NCI-H2171 (cell line): Measurements from ENCODE around the gene TMEM178B.
"Not testable (repeated sequence)": the region's sequence is repeated elsewhere in the genome, so short reads cannot be mapped to it uniquely, and the experiment has no call there.

Experiments
- DNase-seq: peaks from one replicate; lab custom pipeline; 2025; lab: John Stamatoyannopoulos, UW

Gene TMEM178B

GRCh38 chr7:141144921-141145629, 71.2 kb downstream of the TMEM178B start:
- DNase-seq, result no peak

DNA sequence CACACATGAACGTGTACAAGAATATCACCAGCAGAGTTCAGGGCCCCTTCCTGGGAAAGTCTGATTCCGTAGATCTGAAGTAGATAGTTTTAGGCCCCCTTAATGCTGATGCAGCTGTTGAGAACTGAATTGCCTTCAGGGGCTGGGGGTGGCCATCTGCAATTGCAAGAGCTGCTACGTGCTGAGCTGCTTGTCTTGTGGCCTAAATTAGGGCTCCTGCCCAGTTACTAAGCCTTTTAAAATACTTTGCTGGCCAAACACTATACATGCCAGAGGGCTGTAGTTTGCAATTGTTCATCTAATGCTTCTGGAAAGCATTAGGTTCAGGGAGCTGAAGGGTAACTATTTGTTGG, 71.7 kb downstream of the TMEM178B start:
- DNase-seq, result no peak

GRCh38 chr7:141147482-141147881, 73.6 kb downstream of the TMEM178B start:
- DNase-seq, result no peak

DNA sequence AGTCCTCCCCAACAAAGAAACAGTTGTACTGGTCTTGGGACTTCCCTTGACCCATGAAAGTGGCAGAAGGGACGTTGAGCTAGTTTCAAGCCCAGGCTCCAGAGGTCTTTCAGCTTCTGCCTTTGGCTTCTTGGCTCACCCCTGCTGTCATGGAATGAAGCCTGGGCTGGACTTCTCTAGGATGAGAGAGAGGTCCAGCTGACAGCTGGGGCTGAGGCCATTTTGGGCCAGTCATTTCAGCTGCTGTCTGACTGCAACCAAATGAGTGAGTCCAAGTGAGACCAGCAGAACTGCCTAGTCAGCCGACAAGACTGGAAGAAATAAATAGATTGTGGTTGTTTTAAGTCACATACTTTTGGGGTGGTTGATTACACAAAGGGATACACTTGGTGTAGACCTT, 76.6 kb downstream of the TMEM178B start:
- no peak for DNase-seq

- DNase-seq, result no peak
Observed at GRCh38 chr7:141151746-141152145, 77.9 kb downstream of the TMEM178B start.

DNA sequence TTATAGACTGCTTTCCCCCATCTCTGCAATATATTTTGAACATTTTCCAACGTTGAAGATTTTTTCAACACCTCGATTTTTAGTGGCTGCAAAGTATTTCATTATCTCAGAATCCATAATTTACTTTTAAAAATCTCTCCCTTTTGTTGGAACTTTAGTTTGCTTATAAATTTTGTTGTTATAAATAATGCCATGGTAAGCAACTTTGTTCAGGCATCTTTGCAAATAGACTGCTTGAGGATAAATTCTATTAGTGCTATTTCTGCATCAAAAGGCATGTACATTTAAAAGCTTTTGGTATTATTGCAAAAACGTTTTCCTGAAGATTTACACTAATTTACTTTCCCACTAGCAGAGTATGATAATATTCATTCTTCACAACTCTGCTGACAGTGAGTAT, 79.4 kb downstream of the TMEM178B start:
- DNase-seq, result no peak

GRCh38 chr7:141154131-141154732, 80.4 kb downstream of the TMEM178B start:
- no peak for DNase-seq

DNA sequence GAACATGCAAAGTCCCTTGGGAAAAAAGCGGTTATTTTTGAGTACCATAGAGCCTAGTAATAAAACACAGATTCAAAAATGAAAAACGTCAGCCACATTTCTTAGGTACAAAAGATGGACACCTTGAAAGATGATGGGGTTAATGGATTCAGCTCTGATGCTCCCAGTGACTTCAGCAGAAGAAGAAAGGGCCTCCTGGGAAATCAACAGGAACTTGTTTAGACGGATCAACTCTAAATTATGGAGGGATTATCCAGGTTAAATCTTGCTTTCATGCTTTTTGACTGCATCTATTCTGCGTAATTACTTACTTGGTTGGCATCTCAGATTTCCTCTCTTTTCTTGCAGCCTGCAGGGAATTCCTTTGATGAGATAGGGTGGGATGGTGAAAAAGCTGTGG, 82.5 kb downstream of the TMEM178B start:
- DNase-seq, result no peak

- no peak for DNase-seq
Observed at GRCh38 chr7:141157138-141157765, 83.4 kb downstream of the TMEM178B start.

GRCh38 chr7:141158561-141158960, 84.7 kb downstream of the TMEM178B start:
- no peak for DNase-seq

GRCh38 chr7:141160246-141160860, 86.5 kb downstream of the TMEM178B start:
- DNase-seq, result no peak

DNA sequence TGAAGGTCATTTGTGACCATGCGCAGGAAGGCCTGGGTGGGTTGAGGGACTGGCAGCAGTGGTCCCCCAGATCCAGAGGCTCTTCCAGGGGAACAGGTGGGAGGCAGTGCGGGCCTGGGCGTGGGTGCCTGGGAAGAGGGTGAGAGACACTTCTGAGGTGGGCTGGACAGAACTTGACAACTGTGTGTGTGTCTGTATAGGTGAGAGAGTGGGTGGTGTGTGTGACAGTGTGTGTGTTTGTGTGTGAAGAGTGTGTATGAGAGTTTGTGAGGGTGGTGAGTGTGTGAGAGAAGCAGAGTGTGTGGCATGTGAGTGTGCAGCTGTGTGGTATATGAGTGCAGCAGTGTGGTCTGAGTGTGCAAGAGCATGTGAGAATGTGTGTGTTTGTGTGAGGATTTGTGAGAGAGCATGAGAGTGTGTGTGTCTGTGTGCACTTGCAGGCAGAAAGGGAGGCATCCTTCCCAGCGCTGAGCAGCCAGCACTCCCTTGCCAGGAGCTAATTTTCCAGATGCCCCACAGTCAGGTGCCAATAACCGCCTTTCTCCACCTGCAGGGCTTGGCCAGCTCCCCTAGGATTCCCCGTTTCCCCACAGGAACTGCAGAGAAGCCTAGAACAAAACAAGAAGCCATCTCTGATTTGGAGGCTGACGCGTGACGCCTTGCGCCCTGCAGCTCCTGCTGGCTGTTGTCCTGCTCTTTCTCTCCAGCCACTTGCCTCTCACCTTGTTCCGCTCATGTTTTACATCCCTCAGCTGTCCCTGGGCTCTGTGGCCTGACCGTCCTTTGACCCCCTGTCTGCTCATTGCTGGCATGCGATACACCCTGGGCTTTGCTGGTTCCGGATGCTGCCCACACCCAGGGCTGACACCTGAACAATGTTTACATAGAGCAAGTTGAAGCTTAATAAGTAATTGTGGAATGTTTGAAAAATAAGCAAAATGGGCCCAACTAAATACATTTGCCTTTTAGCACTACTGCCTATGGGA, 88.0 kb downstream of the TMEM178B start:
- no peak for DNase-seq

DNA sequence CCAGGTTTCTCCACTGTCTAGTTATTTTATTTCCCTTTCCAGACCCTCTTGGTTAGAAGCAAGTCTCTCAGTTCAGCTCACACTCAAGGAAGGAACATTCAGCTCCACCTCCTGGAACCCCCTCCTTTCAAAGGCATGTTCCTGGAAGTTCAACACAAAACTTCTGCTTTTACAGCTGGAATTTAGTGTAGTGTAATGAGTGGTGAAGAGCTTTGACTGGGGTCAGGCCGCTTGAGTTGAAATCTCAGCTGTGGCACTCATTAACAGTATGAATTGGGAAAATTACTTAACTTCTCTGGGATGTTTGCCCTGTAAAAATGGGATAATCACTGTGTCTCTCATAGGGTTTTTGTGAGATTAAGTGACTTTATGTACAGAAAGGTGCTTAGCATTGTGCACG, 91.7 kb downstream of the TMEM178B start:
- DNase-seq, result no peak

GRCh38 chr7:141166926-141167325, 93.1 kb downstream of the TMEM178B start:
- DNase-seq, result no peak

DNA sequence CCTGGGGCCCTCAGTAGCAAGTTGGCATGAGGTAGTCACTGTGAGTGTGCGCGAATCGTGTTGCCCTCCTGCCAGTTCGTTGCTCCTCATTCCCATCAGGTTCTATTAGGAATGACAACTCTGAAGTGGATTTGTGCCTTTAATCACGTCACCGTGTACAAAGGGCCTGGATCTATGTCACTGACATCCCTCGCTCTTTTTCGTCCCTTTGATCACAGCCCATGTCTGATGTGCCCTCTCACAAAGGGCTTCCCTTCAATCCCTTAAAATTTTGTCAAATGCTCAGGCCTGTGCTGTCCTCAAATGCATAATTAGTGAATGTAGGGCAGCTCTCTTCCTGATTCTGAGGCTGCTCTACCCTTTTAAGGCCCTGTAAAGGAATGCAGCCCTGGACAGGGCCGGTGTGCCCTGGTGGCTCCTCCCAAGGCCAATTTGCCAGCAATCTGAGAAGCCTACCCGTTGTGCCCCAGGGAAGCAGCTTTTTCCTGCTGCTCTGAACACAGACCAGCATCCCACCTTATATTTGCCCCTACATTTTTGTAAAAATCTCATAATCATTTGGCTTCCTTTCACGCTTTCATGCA, 93.6 kb downstream of the TMEM178B start:
- DNase-seq, result no peak

DNA sequence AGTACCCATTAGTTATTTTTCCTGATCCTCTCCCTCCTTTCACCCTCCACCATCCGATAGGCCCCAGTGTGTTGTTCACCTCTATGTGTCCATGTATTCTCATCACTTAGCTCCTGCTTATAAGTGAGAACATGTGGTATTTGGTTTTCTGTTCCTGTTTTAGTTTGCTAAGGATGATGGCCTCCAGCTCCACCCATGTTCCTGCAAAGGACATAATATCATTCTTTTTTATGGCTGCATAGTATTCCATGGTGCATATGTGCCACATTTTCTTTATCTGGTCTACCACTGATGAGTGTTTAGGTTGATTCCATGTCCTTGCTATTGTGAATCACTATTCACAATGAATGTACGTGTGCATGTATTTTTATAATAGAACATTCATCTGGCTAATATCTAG, 95.3 kb downstream of the TMEM178B start:
- not testable (repeated sequence) for DNase-seq

- not testable (repeated sequence) for DNase-seq
Observed at GRCh38 chr7:141175728-141176127, 101.9 kb downstream of the TMEM178B start.

GRCh38 chr7:141177120-141177519, 103.3 kb downstream of the TMEM178B start:
- not testable (repeated sequence) for DNase-seq

GRCh38 chr7:141178486-141179135, 104.7 kb downstream of the TMEM178B start:
- no peak for DNase-seq

DNA sequence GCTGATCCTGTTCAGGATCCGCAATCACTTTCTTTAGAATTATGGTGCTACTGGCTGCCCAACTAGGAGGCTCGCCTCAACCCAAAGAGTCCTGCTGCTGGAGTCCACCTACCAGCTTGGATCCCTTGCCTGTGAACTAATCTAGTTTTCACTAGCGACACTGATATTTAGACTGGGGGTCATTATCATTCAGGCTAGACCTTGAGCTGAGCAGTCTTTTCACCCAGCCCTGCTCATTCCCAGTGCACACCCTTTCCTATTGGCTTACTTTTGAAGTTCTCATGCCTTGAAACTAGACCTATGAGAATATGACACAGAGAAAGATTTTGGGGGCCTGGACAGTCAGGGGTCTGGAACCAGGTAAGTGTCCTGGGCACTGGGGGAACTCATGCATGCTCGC, 107.9 kb downstream of the TMEM178B start:
- DNase-seq, result no peak
